Stomach smooth muscle (tissue), 2 donors: ENCODE measurements around the gene S100A1.
A peak's percentile ranks its signal among the peaks of the same experiment; 100 is the strongest.

Experiments
- H3K27ac ChIP-seq: one replicate; pipeline ENCODE4 v1.7.0; 2013; ENCODE audit warnings: mild to moderate bottlenecking, low read length, inconsistent platforms
- H3K27me3 ChIP-seq, 2 donors: one replicate each; pipeline ENCODE4 v1.7.0; 2013; ENCODE audit warnings: low read length in 2 of 2; ENCODE audit not compliant: insufficient read depth in 2 of 2, control insufficient read depth in 1 of 2
- H3K36me3 ChIP-seq, 2 donors: one replicate each; pipeline ENCODE4 v1.7.0; 2013; ENCODE audit warnings: low read length in 2 of 2; ENCODE audit not compliant: control insufficient read depth in 2 of 2, insufficient read depth in 2 of 2
- H3K4me1 ChIP-seq: one replicate; pipeline ENCODE4 v1.7.0; 2013; ENCODE audit warnings: low read length; ENCODE audit not compliant: control insufficient read depth, insufficient read depth
- H3K4me3 ChIP-seq, 2 donors: one replicate each; pipeline ENCODE4 v1.7.0; 2013; ENCODE audit warnings: low read length in 2 of 2
- H3K9ac ChIP-seq, 2 donors: one replicate each; pipeline ENCODE4 v1.7.0; 2013; ENCODE audit warnings: low read length in 2 of 2, mild to moderate bottlenecking in 1 of 2
- H3K9me3 ChIP-seq, 2 donors: one replicate each; pipeline ENCODE4 v1.7.0; 2013; ENCODE audit warnings: low read length in 2 of 2; ENCODE audit not compliant: control insufficient read depth in 2 of 2
- donor health status: healthy.
- donor health status: Pancreatic carcinoma.

S100A1 gene

GRCh38 chr1:153642161-153642560 lies 13.9 kb downstream of the S100A1 start:
- H3K4me3 ChIP-seq: no peak overlapping the region
- no peaks in the 10 kb centered on the region for H3K27me3 ChIP-seq
- H3K9ac ChIP-seq: no peak overlapping the region
- no peak overlapping the region for H3K27ac ChIP-seq
- H3K36me3 ChIP-seq: peaks cover 59 to 66% of the 10 kb centered on the region in 2 donors
- H3K9me3 ChIP-seq: no peaks in the 10 kb centered on the region
- H3K4me1 ChIP-seq: peaks cover 8% of the 10 kb centered on the region

GRCh38 chr1:153643100-153643499 lies 14.9 kb downstream of the S100A1 start:
- Histone ChIP-seq H3K4me1 (peaks cover 6% of the 10 kb centered on the region), H3K4me3 (no peak overlapping the region), H3K9me3 (no peaks in the 10 kb centered on the region), H3K36me3 (peaks cover 51 to 57% of the 10 kb centered on the region in 2 donors), H3K27ac (no peak overlapping the region), H3K9ac (no peak overlapping the region), H3K27me3 (no peaks in the 10 kb centered on the region)

- Histone ChIP-seq H3K9ac (no peak overlapping the region), H3K36me3 (peaks cover 45 to 52% of the 10 kb centered on the region in 2 donors), H3K9me3 (no peaks in the 10 kb centered on the region), H3K4me3 (no peak overlapping the region), H3K27ac (no peak overlapping the region), H3K4me1 (peaks cover 6% of the 10 kb centered on the region), H3K27me3 (no peaks in the 10 kb centered on the region)
Measured at GRCh38 chr1:153643816-153644215, 15.6 kb downstream of the S100A1 start.

- no peaks in the 10 kb centered on the region for H3K27me3 ChIP-seq
- peaks cover 11% of the 10 kb centered on the region for H3K4me1 ChIP-seq
- H3K36me3 ChIP-seq: peaks cover 29 to 31% of the 10 kb centered on the region in 2 donors
- no peak overlapping the region for H3K27ac ChIP-seq
- no peak overlapping the region for H3K4me3 ChIP-seq
- no peaks in the 10 kb centered on the region for H3K9me3 ChIP-seq
- H3K9ac ChIP-seq: no peak overlapping the region
Measured at GRCh38 chr1:153646672-153647345, 18.6 kb downstream of the S100A1 start.

GRCh38 chr1:153647346-153647714 lies 19.1 kb downstream of the S100A1 start:
- Histone ChIP-seq H3K36me3 (peaks cover 24 to 26% of the 10 kb centered on the region in 2 donors), H3K27ac (no peak overlapping the region), H3K27me3 (no peaks in the 10 kb centered on the region), H3K4me1 (peaks cover 11% of the 10 kb centered on the region), H3K4me3 (no peak overlapping the region), H3K9ac (no peak overlapping the region), H3K9me3 (no peaks in the 10 kb centered on the region)

GRCh38 chr1:153648000-153648643 lies 19.9 kb downstream of the S100A1 start:
- H3K27ac ChIP-seq: no peak overlapping the region
- no peaks in the 10 kb centered on the region for H3K9me3 ChIP-seq
- H3K9ac ChIP-seq: no peak overlapping the region

GRCh38 chr1:153649137-153649862 lies 21.1 kb downstream of the S100A1 start:
- no peak overlapping the region for H3K4me3 ChIP-seq
- H3K9ac ChIP-seq: peak overlapping the region in 1 of 2 donors; percentile 4
- no peaks in the 10 kb centered on the region for H3K9me3 ChIP-seq
- no peaks in the 10 kb centered on the region for H3K27me3 ChIP-seq
- H3K27ac ChIP-seq: no peak overlapping the region
- peaks cover 12% of the 10 kb centered on the region in 2 donors for H3K36me3 ChIP-seq
- peaks cover 13% of the 10 kb centered on the region for H3K4me1 ChIP-seq

More at GRCh38 chr1:153648000-153648643, 19.9 kb downstream of the S100A1 start:
- Histone ChIP-seq H3K4me1 (peaks cover 13% of the 10 kb centered on the region), H3K36me3 (peaks cover 16 to 20% of the 10 kb centered on the region in 2 donors), H3K4me3 (no peak overlapping the region), H3K27me3 (no peaks in the 10 kb centered on the region)

- no peak overlapping the region for H3K4me3 ChIP-seq
- H3K4me1 ChIP-seq: peaks cover 13% of the 10 kb centered on the region
- peaks cover 10% of the 10 kb centered on the region in 2 donors for H3K36me3 ChIP-seq
- H3K9ac ChIP-seq: peak overlapping the region in 1 of 2 donors; percentile 4
- no peak overlapping the region for H3K27ac ChIP-seq
- no peaks in the 10 kb centered on the region for H3K27me3 ChIP-seq
- H3K9me3 ChIP-seq: no peaks in the 10 kb centered on the region
Measured at GRCh38 chr1:153649863-153650235, 21.6 kb downstream of the S100A1 start.

GRCh38 chr1:153651771-153652170 lies 23.5 kb downstream of the S100A1 start:
- no peaks in the 10 kb centered on the region for H3K36me3 ChIP-seq
- no peak overlapping the region for H3K9ac ChIP-seq
- no peaks in the 10 kb centered on the region for H3K9me3 ChIP-seq
- H3K4me3 ChIP-seq: no peak overlapping the region
- peaks cover 11% of the 10 kb centered on the region for H3K4me1 ChIP-seq
- no peaks in the 10 kb centered on the region for H3K27me3 ChIP-seq
- no peak overlapping the region for H3K27ac ChIP-seq

GRCh38 chr1:153652805-153653500 lies 24.7 kb downstream of the S100A1 start:
- Histone ChIP-seq H3K36me3 (no peaks in the 10 kb centered on the region), H3K27ac (no peak overlapping the region), H3K4me3 (no peak overlapping the region), H3K4me1 (peaks cover 7% of the 10 kb centered on the region), H3K27me3 (no peaks in the 10 kb centered on the region), H3K9ac (no peak overlapping the region), H3K9me3 (no peaks in the 10 kb centered on the region)
